Lower leg skin (tissue), 3 donors: ENCODE results near the gene ZER1.

Experiments used
- CTCF ChIP-seq, 3 donors: fragments of 450-650 bp; IDR thresholded peaks; one replicate each; pipeline ENCODE4 v1.5.1; 2016; ENCODE audit warnings: antibody characterized with exemption in 3 of 3, mild to moderate bottlenecking in 3 of 3, moderate library complexity in 2 of 3
- POLR2A ChIP-seq, 2 donors: fragments of 450-650 bp; IDR thresholded peaks; one replicate each; pipeline ENCODE4 v1.6.1; 2016 to 2017; ENCODE audit warnings: antibody characterized with exemption in 2 of 2, mild to moderate bottlenecking in 1 of 2, moderate library complexity in 1 of 2

GRCh38 chr9:128716581-128717254, 55.0 kb downstream of the ZER1 start:
- TF ChIP-seq CTCF (IDR thresholded peaks at IDR 0.05), result no peak
- no peak for TF ChIP-seq POLR2A (IDR thresholded peaks at IDR 0.05)
